Breast epithelium (tissue), 3 donors: ENCODE data around the gene RCAN3.

Experiments used
- CTCF ChIP-seq, 3 donors: fragments of 450-650 bp; IDR thresholded peaks; one replicate each; pipeline ENCODE4 v1.5.1; 2016 to 2017; ENCODE audit warnings: antibody characterized with exemption in 3 of 3, mild to moderate bottlenecking in 3 of 3, moderate library complexity in 3 of 3
- POLR2AphosphoS5 ChIP-seq, 3 donors: sonication (generic); formaldehyde crosslinking; IDR thresholded peaks; one replicate each; pipeline ENCODE4 v1.6.1; 2017; ENCODE audit warnings: antibody characterized with exemption in 3 of 3

DNA sequence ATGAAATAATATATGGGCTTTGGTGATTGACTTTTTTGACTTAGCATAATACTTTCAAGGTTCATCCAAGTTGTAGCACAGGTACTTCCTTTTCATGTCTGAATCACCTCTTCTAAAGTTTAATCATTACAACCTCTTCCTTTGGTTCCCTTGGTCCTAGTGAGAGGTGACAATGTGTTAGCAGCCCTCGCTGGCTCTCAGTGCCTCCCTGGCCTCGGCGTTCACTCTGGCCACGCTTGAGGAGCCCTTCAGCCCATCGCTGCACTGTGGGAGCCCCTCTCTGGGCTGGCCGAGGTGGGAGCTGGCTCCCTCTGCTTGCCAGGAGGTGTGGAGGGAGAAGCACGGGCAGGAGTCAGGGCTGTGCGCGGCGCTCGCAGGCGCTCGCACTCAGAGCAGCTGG, 13.0 kb upstream of the RCAN3 start:
- TF ChIP-seq CTCF (IDR thresholded peaks at IDR 0.05) (no peak), POLR2AphosphoS5 (IDR thresholded peaks at IDR 0.05) (no peak)
